Common myeloid progenitor, CD34-positive (primary cell): Measurements from ENCODE around the gene DCK. TPM values are rescaled to one million over a fixed set of nuclear protein-coding genes. Genes with fewer than 3 reads are reported as not detected.

Source experiments
- CTCF ChIA-PET: fragments of 350-600 bp; sonication (Branson Sonifier 250); formaldehyde crosslinking; loops from one replicate; lab custom pipeline; 2021; ENCODE audit warnings: antibody characterized with exemption; lab: Charles Lee
- POLR2A ChIA-PET: fragments of 350-600 bp; sonication (Branson Sonifier 250); formaldehyde crosslinking; loops from one replicate; lab custom pipeline; 2021; ENCODE audit warnings: antibody characterized with exemption; lab: Charles Lee
- DNase-seq, 3 donors: peaks; one replicate each; pipeline versions ENCODE4 v3.0.0 to v3.0.0-alpha.2; 2013
- H3K27ac ChIP-seq, 2 experiments: 1 replicate in 1 of 2; 2 replicates in 1 of 2; pipeline ENCODE4 v1.7.0; 2013; ENCODE audit warnings: inconsistent platforms in 2 of 2, low read length in 2 of 2, mild to moderate bottlenecking in 2 of 2, low read depth in 1 of 2, moderate library complexity in 1 of 2; ENCODE audit not compliant: severe bottlenecking in 2 of 2, insufficient read depth in 1 of 2, poor library complexity in 1 of 2
- H3K27me3 ChIP-seq, 5 experiments: replicated peaks in 2 of 5; 1 replicate in 3 of 5; 2 replicates in 2 of 5; pipeline versions ENCODE4 v1.6.1 to v1.7.0; 2013; ENCODE audit warnings: low read length in 4 of 5, mild to moderate bottlenecking in 2 of 5, moderate library complexity in 2 of 5, inconsistent platforms in 1 of 5; ENCODE audit not compliant: insufficient read depth in 5 of 5, control insufficient read depth in 4 of 5
- H3K36me3 ChIP-seq, 4 experiments: 1 replicate in 2 of 4; 2 replicates in 2 of 4; pipeline versions ENCODE4 v1.6.1 to v1.7.0; 2013; ENCODE audit warnings: low read length in 3 of 4, control low read depth in 1 of 4, mild to moderate bottlenecking in 1 of 4; ENCODE audit not compliant: control insufficient read depth in 4 of 4, insufficient read depth in 4 of 4
- H3K4me1 ChIP-seq, 4 experiments: 1 replicate in 3 of 4; 2 replicates in 1 of 4; pipeline versions ENCODE4 v1.6.1 to v1.7.1; 2013; ENCODE audit warnings: low read length in 3 of 4, mild to moderate bottlenecking in 3 of 4, control low read depth in 1 of 4, inconsistent platforms in 1 of 4, moderate library complexity in 1 of 4; ENCODE audit not compliant: control insufficient read depth in 4 of 4, insufficient read depth in 4 of 4; ENCODE audit errors: control extremely low read depth in 1 of 4
- H3K4me3 ChIP-seq, 7 experiments: 1 replicate in 4 of 7; 2 replicates in 3 of 7; pipeline versions ENCODE4 v1.5.1 to v1.7.0; 2013; ENCODE audit warnings: mild to moderate bottlenecking in 7 of 7, low read length in 6 of 7, moderate library complexity in 6 of 7, inconsistent platforms in 2 of 7, low read depth in 2 of 7, control low read depth in 1 of 7; ENCODE audit not compliant: insufficient read depth in 4 of 7, control insufficient read depth in 1 of 7; ENCODE audit errors: extremely low read depth in 1 of 7
- H3K9me3 ChIP-seq, 5 experiments: 1 replicate in 4 of 5; 2 replicates in 1 of 5; pipeline versions ENCODE4 v1.6.1 to v1.7.1; 2013; ENCODE audit warnings: low read length in 4 of 5, mild to moderate bottlenecking in 2 of 5, inconsistent platforms in 1 of 5, low read depth in 1 of 5, moderate library complexity in 1 of 5; ENCODE audit not compliant: control insufficient read depth in 4 of 5, insufficient read depth in 2 of 5; ENCODE audit errors: control extremely low read depth in 1 of 5
- WGBS: methylation state at CpG from one replicate; pipeline ENCODE4 v1.1.5; 2013; ENCODE audit not compliant: insufficient coverage; 5-methylcytosine and 5-hydroxymethylcytosine counted together
- polyA plus RNA-seq: library from polyadenylated mRNA; unstranded; fragments of 120-200 nt; gene quantifications from one replicate; pipeline ENCODE4 v1.2.1, GENCODE V29; 2013

Gene DCK
- polyA plus RNA-seq: 61.7 TPM

DNA sequence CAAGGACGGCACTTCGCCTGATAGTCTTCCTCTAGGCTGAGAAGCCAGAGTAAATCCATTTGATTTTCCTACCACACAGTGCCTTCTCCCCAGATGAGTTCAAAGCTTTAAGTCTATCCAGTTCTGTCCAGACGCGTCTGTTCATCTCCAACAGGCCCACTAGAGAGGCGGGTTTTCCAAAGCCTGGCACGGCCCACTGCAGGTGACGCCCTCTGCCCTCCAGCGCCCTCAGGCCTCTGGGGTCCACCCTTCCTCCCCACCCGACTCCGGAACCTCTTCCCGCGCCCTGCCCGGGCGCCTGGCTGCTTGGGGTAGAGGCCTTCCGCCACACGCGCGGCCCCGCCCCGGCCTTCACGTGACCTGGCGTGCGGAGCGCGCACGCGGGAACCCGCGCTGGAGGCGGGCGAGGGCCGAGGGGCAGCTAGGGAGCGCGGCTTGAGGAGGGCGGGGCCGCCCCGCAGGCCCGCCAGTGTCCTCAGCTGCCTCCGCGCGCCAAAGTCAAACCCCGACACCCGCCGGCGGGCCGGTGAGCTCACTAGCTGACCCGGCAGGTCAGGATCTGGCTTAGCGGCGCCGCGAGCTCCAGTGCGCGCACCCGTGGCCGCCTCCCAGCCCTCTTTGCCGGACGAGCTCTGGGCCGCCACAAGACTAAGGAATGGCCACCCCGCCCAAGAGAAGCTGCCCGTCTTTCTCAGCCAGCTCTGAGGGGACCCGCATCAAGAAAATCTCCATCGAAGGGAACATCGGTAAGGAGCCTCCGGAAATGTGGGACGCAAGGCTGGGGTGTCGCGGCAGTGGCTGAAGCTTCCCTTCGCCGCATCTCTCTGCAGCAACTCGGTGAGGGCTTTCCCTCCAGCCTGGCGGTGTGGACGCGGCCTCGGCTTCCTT is at the start of gene DCK:
DCK (plus strand) TSS at position 469 of the 888 bp plus-strand sequence; CDS start at position 656, 187 bp downstream.
- DNase-seq: peak; percentile 91 to 94 (median 92)
- H3K36me3 ChIP-seq: peaks cover 0 to 7% (median 2%) of the 10 kb centered on the region in 4 experiments
- CTCF ChIA-PET: interaction anchor here (0.7 to 11.3 kb wide), 4 partner anchors 10 to 17 kb away, joined by 3 to 82 read pairs (median 4); no protein-coding TSS in a partner anchor
- WGBS: 0% methylated on average over 61 of the region's 74 CpGs
- peak within 1 kb of the TSS; percentile 85 to 99 (median 97) for H3K4me3 ChIP-seq
- H3K4me1 ChIP-seq: peaks cover 29 to 52% (median 38%) of the 10 kb centered on the region in 4 experiments
- POLR2A ChIA-PET: interaction anchor here (1.4 kb wide), 1 partner anchor 91 kb away, joined by 5 read pairs; the partner anchor contains the start of gene MOB1B
- no peaks in the 10 kb centered on the region for H3K27me3 ChIP-seq
- H3K27ac ChIP-seq: peak within 1 kb of the TSS; percentile 74 to 89
- no peaks in the 10 kb centered on the region for H3K9me3 ChIP-seq

- no peak overlapping the region for H3K27ac ChIP-seq
- ChIA-PET POLR2A (no interaction called here), CTCF (interaction anchor here (0.7 to 1.3 kb wide), 5 partner anchors 15 to 59 kb away, joined by 3 to 4 read pairs (median 3); no protein-coding TSS in a partner anchor)
- H3K9me3 ChIP-seq: peaks cover 0 to 1% (median 0%) of the 10 kb centered on the region in 5 experiments
- no peaks in the 10 kb centered on the region for H3K27me3 ChIP-seq
- peak in 2 of 3 donors; percentile 69 to 78 for DNase-seq
- H3K4me1 ChIP-seq: peaks cover 13 to 47% (median 29%) of the 10 kb centered on the region in 4 experiments
- 6% methylated on average over 2 of the region's 3 CpGs for WGBS
- peaks cover 0 to 3% (median 0%) of the 10 kb centered on the region in 4 experiments for H3K36me3 ChIP-seq
- H3K4me3 ChIP-seq: no peak overlapping the region
These were observed 48.4 kb upstream of the DCK start for GRCh38 chr4:70945046-70945445.

DNA sequence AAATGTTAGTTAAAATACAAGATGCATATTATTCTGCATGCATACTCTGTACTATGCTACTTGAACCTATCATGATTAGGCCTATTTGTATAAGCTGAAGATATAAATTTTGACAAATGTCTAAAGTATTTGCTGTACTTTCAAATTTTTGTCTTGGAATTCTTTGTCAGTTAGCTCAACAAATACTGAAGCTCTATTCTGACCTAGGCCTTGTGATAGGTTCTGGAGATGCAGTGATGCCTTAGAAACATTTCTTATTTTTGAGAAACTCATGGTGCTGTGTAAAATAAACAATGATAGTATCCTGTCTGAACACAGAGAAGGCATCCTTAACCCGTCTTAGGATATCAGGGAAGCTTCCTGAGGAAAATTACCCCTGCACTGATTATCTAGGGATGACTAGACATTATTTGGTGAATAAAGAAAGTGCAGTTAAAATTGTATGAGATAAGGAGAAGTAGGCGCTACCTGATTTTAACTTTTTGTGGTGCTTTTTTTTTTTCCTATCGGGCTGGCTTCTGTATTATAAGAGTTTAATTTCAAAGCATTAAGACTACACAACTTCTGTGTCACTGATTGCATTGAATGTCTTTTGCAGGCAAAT is 47.9 kb upstream of the DCK start:
- H3K9me3 ChIP-seq: no peaks in the 10 kb centered on the region
- peaks cover 13 to 47% (median 29%) of the 10 kb centered on the region in 4 experiments for H3K4me1 ChIP-seq
- H3K27ac ChIP-seq: no peak overlapping the region
- DNase-seq: peak in 1 of 3 donors; percentile 35
- WGBS: no CpG with 5 or more reads among the region's 3 CpGs
- no peak overlapping the region for H3K4me3 ChIP-seq
- POLR2A ChIA-PET: no interaction called here
- no peaks in the 10 kb centered on the region for H3K27me3 ChIP-seq
- CTCF ChIA-PET: interaction anchor here (0.7 to 1.4 kb wide), 5 partner anchors 15 to 298 kb away, joined by 3 to 4 read pairs (median 3); no protein-coding TSS in a partner anchor
- H3K36me3 ChIP-seq: no peaks in the 10 kb centered on the region

DNA sequence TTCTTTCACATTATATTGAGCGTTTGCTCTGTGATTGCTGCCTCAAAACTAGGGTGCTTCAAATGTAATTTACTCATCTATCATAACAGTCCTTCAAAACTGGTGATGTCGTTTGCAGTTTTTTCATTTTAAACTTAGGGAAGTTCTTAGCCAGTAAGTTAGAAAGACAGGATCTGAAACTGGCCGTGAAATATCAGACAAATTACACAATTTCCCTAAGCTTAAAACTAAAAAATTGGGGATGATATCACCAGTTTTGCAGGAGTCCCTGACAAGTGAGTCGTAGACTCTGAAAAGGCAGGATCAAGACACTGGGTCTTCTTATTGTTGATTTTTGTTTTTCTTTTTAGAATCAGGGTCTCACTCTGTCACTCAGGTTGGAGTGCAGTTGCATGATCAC is 46.5 kb upstream of the DCK start:
- no peak overlapping the region for H3K4me3 ChIP-seq
- POLR2A ChIA-PET: no interaction called here
- no peaks in the 10 kb centered on the region for H3K9me3 ChIP-seq
- no peaks in the 10 kb centered on the region for H3K27me3 ChIP-seq
- 90% methylated on average over 2 of the region's 4 CpGs for WGBS
- CTCF ChIA-PET: interaction anchor here (0.8 to 1.6 kb wide), 3 partner anchors 10 to 299 kb away, joined by 3 to 4 read pairs (median 3); no protein-coding TSS in a partner anchor
- no peak overlapping the region for H3K27ac ChIP-seq
- DNase-seq: no peak
- H3K36me3 ChIP-seq: no peaks in the 10 kb centered on the region
- H3K4me1 ChIP-seq: peaks cover 13 to 47% (median 29%) of the 10 kb centered on the region in 4 experiments

DNA sequence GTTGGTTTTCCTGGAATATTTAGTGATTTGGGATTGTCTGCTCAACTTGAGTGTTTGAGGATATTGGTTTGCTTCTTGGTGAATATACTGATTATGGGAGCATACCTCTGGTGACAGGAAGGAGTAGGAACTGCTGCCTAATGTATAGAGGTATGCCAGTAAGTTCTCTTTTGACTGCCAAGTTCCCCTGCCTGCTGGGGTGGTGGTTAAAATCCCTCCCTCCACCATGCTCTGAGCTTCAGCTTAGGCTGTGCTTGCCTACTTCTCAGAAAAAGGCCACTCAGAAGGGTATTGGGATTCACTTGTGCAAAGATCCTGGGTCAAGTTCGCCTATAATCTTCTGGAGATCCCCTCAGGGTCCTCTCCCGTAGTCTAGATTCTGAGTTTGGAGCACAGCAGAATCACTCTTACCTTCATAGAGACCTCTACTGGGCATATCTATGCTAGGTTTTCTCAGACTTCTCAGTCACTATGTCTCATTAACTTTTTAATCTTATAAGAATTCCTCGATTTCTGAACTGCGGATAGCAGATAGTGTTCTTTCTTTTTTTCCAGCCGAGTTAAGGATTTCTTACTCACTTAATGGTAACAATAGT is 44.7 kb upstream of the DCK start:
- no peak for DNase-seq
- 55% methylated on average over 2 of the region's 5 CpGs for WGBS
- no peak overlapping the region for H3K27ac ChIP-seq
- peak overlapping the region in 1 of 7 experiments; percentile 11 for H3K4me3 ChIP-seq
- H3K9me3 ChIP-seq: no peaks in the 10 kb centered on the region
- no peaks in the 10 kb centered on the region for H3K27me3 ChIP-seq
- CTCF ChIA-PET: interaction anchor here (1.0 to 1.8 kb wide), 6 partner anchors 9 to 59 kb away, joined by 3 to 7 read pairs (median 4); no protein-coding TSS in a partner anchor
- peaks cover 0 to 3% (median 0%) of the 10 kb centered on the region in 4 experiments for H3K36me3 ChIP-seq
- POLR2A ChIA-PET: no interaction called here
- peaks cover 13 to 46% (median 27%) of the 10 kb centered on the region in 4 experiments for H3K4me1 ChIP-seq

DNA sequence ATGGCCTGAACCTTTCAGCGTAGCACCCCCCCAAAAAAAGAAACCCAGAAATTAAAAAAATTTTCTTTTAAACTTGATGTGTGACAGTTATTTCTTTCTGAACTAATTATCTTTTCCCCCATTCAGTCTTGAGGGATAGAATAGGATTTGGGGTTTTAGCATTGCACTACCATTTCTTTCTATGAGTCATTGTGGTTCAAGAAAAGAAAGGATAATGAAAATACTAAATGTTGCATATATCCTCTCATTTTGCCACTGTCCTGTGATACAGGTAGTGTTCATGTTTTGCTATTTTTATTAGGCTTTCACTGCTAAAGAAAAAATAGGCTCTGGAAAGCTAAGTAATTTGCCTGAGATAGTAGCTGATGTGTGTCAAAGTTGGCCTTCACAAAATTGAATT is 39.4 kb upstream of the DCK start:
- no CpG with 5 or more reads among the region's 1 CpG for WGBS
- CTCF ChIA-PET: interaction anchor here (0.7 to 1.0 kb wide), 2 partner anchors 11 to 134 kb away, joined by 3 read pairs; no protein-coding TSS in a partner anchor

More for the DNA sequence above, 39.4 kb upstream of the DCK start:
- Histone ChIP-seq H3K36me3 (peaks cover under 1 to 5% (median 2%) of the 10 kb centered on the region in 4 experiments), H3K4me1 (peaks cover 0 to 11% (median 4%) of the 10 kb centered on the region in 4 experiments), H3K27me3 (no peaks in the 10 kb centered on the region), H3K4me3 (no peak overlapping the region), H3K9me3 (no peaks in the 10 kb centered on the region), H3K27ac (no peak overlapping the region)
- POLR2A ChIA-PET: interaction anchor here (1.0 kb wide), 1 partner anchor 11 kb away, joined by 3 read pairs; no protein-coding TSS in a partner anchor
- DNase-seq: peak in 1 of 3 donors; percentile 45
